Tibial artery (tissue), 4 donors: Measurements from ENCODE around the gene PLEKHH2.

Experiments
- DNase-seq, 2 donors: peaks; one replicate each; pipeline ENCODE4 v3.0.0-alpha.2; 2019
- H3K27ac ChIP-seq, 2 donors: fragments of 200-600 bp; sonication (generic) in 1 of 2; 1 replicate in 1 of 2; 2 replicates in 1 of 2; pipeline ENCODE4 v1.5.1; 2018 to 2019; ENCODE audit warnings: mild to moderate bottlenecking in 1 of 2
- H3K27me3 ChIP-seq, 2 donors: fragments of 200-600 bp; sonication (generic) in 1 of 2; one replicate each; pipeline versions ENCODE4 v1.5.1 to v1.6.0; 2016 to 2019
- H3K36me3 ChIP-seq, 3 donors: fragments of 200-600 bp; sonication (generic) in 2 of 3; one replicate each; pipeline ENCODE4 v1.5.1; 2016 to 2019; ENCODE audit warnings: mild to moderate bottlenecking in 2 of 3
- H3K4me1 ChIP-seq, 4 donors: fragments of 200-600 bp; sonication (generic) in 2 of 4; 1 replicate in 3 of 4; 2 replicates in 1 of 4; pipeline ENCODE4 v1.5.1; 2016 to 2019
- H3K4me3 ChIP-seq, 2 donors: fragments of 200-600 bp; sonication (generic) in 1 of 2; 1 replicate in 1 of 2; 2 replicates in 1 of 2; pipeline ENCODE4 v1.5.1; 2018 to 2019; ENCODE audit warnings: mild to moderate bottlenecking in 2 of 2
- H3K9me3 ChIP-seq, 3 donors: fragments of 200-600 bp; sonication (generic) in 1 of 3; one replicate each; pipeline ENCODE4 v1.5.1; 2016 to 2019
- intact Hi-C: fragments of 100-400 bp; cut with DNase I; formaldehyde crosslinking; loops from one replicate; pipeline ENCODE4 v1.15.0; 2023; ENCODE audit warnings: low total_unique reads
- TF ChIP-seq, protein P1 (sequence below), 2 experiments: fragments of 200-600 bp in 1 of 2; fragments of 450-650 bp in 1 of 2; IDR thresholded peaks; one replicate each; pipeline ENCODE4 v1.5.1; 2017 to 2019; ENCODE audit warnings: antibody characterized with exemption in 2 of 2, mild to moderate bottlenecking in 1 of 2, moderate library complexity in 1 of 2

PLEKHH2 gene

GRCh38 chr2:43810452-43810851 is 173.4 kb downstream of the PLEKHH2 start:
- DNase-seq: no peak
- intact Hi-C loops: no loop called here
- Histone ChIP-seq H3K9me3 (no peaks in the 10 kb centered on the region), H3K4me3 (no peak overlapping the region), H3K27ac (no peak overlapping the region), H3K4me1 (peaks cover 0 to 6% (median 1%) of the 10 kb centered on the region in 4 donors), H3K36me3 (peaks cover 20 to 50% (median 35%) of the 10 kb centered on the region in 3 donors), H3K27me3 (no peaks in the 10 kb centered on the region)
- TF ChIP-seq, protein P1, sequence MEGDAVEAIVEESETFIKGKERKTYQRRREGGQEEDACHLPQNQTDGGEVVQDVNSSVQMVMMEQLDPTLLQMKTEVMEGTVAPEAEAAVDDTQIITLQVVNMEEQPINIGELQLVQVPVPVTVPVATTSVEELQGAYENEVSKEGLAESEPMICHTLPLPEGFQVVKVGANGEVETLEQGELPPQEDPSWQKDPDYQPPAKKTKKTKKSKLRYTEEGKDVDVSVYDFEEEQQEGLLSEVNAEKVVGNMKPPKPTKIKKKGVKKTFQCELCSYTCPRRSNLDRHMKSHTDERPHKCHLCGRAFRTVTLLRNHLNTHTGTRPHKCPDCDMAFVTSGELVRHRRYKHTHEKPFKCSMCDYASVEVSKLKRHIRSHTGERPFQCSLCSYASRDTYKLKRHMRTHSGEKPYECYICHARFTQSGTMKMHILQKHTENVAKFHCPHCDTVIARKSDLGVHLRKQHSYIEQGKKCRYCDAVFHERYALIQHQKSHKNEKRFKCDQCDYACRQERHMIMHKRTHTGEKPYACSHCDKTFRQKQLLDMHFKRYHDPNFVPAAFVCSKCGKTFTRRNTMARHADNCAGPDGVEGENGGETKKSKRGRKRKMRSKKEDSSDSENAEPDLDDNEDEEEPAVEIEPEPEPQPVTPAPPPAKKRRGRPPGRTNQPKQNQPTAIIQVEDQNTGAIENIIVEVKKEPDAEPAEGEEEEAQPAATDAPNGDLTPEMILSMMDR (IDR thresholded peaks at IDR 0.05): no peak

DNA sequence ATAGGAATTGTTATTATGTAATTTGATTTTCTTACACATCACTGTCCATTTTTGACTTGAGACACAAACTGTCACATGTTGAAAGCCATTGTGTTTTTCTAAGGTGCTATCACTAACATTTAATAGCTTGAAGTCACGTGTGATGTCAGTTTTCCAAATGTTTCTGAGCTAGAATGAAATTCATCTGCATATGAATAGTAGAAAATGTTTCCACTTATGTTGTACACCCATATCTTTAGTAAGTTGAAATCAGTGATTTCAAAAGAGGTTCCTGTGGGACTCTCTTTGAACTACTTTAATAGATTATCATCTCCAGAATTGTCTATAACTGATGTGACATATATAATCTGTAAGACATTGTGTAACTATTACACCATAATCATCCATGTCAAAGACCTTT is 173.8 kb downstream of the PLEKHH2 start:
- peaks cover 0 to 6% (median 1%) of the 10 kb centered on the region in 4 donors for H3K4me1 ChIP-seq
- intact Hi-C loops: no loop called here
- no peaks in the 10 kb centered on the region for H3K9me3 ChIP-seq
- no peak overlapping the region for H3K4me3 ChIP-seq
- no peak overlapping the region for H3K27ac ChIP-seq
- H3K36me3 ChIP-seq: peaks cover 20 to 49% (median 35%) of the 10 kb centered on the region in 3 donors
- no peaks in the 10 kb centered on the region for H3K27me3 ChIP-seq
- TF ChIP-seq, protein P1 (IDR thresholded peaks at IDR 0.05): no peak
- DNase-seq: no peak

DNA sequence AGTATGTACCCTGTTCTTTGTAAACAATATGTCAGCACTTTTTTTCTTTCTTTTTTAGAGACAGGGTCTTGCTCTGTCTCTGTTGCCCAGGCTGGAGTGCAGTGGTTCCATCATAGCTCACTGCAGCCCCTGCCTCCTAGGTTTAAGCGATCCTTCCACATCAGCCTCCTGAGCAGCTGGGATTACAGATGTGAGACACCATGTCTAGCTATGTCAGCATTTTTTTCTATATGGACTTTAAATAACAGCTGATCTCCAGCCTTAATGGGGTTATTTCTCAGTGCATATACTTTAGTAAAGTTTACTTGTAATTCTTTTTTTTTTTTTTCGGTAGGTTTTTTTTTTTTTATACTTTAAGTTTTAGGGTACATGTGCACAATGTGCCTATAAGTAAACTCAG is 174.9 kb downstream of the PLEKHH2 start:
- Histone ChIP-seq H3K36me3 (peaks cover 20 to 39% (median 24%) of the 10 kb centered on the region in 3 donors), H3K4me3 (no peak overlapping the region), H3K27ac (no peak overlapping the region), H3K9me3 (no peaks in the 10 kb centered on the region), H3K27me3 (no peaks in the 10 kb centered on the region), H3K4me1 (peaks cover 0 to 6% (median 1%) of the 10 kb centered on the region in 4 donors)
- TF ChIP-seq, protein P1 (IDR thresholded peaks at IDR 0.05): no peak
- intact Hi-C loops: no loop called here
- DNase-seq: no peak

- no peak overlapping the region for H3K27ac ChIP-seq
- H3K9me3 ChIP-seq: no peaks in the 10 kb centered on the region
- DNase-seq: no peak
- H3K4me1 ChIP-seq: peaks cover 0 to 6% (median 1%) of the 10 kb centered on the region in 4 donors
- intact Hi-C loops: no loop called here
- TF ChIP-seq, protein P1 (IDR thresholded peaks at IDR 0.05): no peak
- H3K4me3 ChIP-seq: no peak overlapping the region
- peaks cover 14 to 30% (median 20%) of the 10 kb centered on the region in 3 donors for H3K36me3 ChIP-seq
- no peaks in the 10 kb centered on the region for H3K27me3 ChIP-seq
Observed at GRCh38 chr2:43812947-43813346, 175.9 kb downstream of the PLEKHH2 start.

DNA sequence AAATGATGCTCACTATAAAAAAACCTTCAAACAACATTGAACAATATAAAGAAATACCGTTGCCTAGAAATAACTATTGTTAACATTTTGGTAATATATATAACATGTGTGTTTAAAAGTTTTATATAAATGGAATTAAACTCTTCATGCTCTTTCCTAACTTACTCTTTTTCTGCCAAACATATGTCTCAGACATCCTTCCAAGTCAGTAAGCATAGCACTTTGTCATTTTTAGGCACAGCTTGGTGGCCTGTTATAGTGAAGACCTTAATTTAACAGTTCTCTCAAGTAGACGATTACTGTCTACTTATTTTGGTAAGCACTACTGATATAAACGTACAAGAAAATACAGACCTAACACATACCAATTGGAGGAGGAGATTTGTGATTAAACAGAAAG is 177.7 kb downstream of the PLEKHH2 start:
- intact Hi-C loops: no loop called here
- TF ChIP-seq, protein P1 (IDR thresholded peaks at IDR 0.05): no peak
- H3K27me3 ChIP-seq: no peaks in the 10 kb centered on the region
- peaks cover 0 to 6% (median 1%) of the 10 kb centered on the region in 4 donors for H3K4me1 ChIP-seq
- peaks cover 8 to 17% (median 9%) of the 10 kb centered on the region in 3 donors for H3K36me3 ChIP-seq
- DNase-seq: no peak
- no peak overlapping the region for H3K4me3 ChIP-seq
- H3K9me3 ChIP-seq: no peaks in the 10 kb centered on the region
- no peak overlapping the region for H3K27ac ChIP-seq
